Subcutaneous preadipocyte (primary cell): Measurements from ENCODE around the gene ZBED4. TPM values are rescaled to one million over a fixed set of nuclear protein-coding genes. Genes with fewer than 3 reads are reported as not detected.

Source experiments
- small RNA-seq: library from RNA; depleted of rRNA; stranded (forward); fragments of <200 nt; gene quantifications from one replicate; pipeline ENCODE3, GENCODE V24; 2012
- total RNA-seq: library from RNA; depleted of rRNA; stranded (reverse); fragments of >200 nt; gene quantifications from 2 replicates; pipeline ENCODE4 v1.2.3, GENCODE V29; 2012

Gene ZBED4
- 8.5 and 13.5 TPM in 2 replicates for total RNA-seq

GRCh38 chr22:49852898-49853894 is at the start of gene ZBED4:
Gene ZBED4 (plus strand): TSS chr22:49853844. CDS start chr22:49883663, 29,819 bp downstream.

GRCh38 chr22:49827853-49828598 is 25.6 kb upstream of the ZBED4 start, which contains the start of gene BRD1:
Gene BRD1 (minus strand): TSS chr22:49827873. CDS start chr22:49824317, 3,556 bp downstream.

GRCh38 chr22:49917974-49918910 is 64.6 kb downstream of the ZBED4 start, which contains the start of the genes ALG12 and CRELD2:
Gene ALG12 (minus strand): TSS chr22:49918438. CDS start chr22:49913765, 4,673 bp downstream.
Gene CRELD2 (plus strand): TSS chr22:49918634. CDS start chr22:49918770, 136 bp downstream.

Small RNAs within 50 kb of the gene (small RNA-seq; reads per million reads assigned to genes)
- gene AL117328.1 (not detected), gene RF00017 (not detected)

Other genes with a start within 250 kb of the ZBED4 start
- 20.2 and 25.0 TPM in 2 replicates for gene BRD1, start 26.0 kb upstream of the ZBED4 start, total RNA-seq
- gene ALG12, start 64.6 kb downstream of the ZBED4 start, total RNA-seq = 16.2 and 24.0 TPM in 2 replicates
- gene CRELD2, start 64.8 kb downstream of the ZBED4 start, total RNA-seq = 46.7 and 52.2 TPM in 2 replicates
- gene PIM3, start 106.9 kb downstream of the ZBED4 start, total RNA-seq = 30.5 and 35.4 TPM in 2 replicates
- not detected in 2 replicates for gene IL17REL, start 158.9 kb downstream of the ZBED4 start, total RNA-seq
- gene TTLL8, start 204.5 kb downstream of the ZBED4 start, total RNA-seq = not detected in 2 replicates
- not detected in 2 replicates for gene MLC1, start 231.6 kb downstream of the ZBED4 start, total RNA-seq
- gene MOV10L1, start 236.2 kb downstream of the ZBED4 start, total RNA-seq = 0.37 and 0.59 TPM in 2 replicates